HCT116 (cell line): Measurements from ENCODE around the gene MLX. TPM values are rescaled to one million over a fixed set of nuclear protein-coding genes. Genes with fewer than 3 reads are reported as not detected.

Experiments
- ATAC-seq: fragments of 200-7000 bp; cut with Tn5 transposase; 2 replicates; pipeline ENCODE4 v1.9.1; 2020; ENCODE audit warnings: mild to moderate bottlenecking, moderate library complexity
- BruUV-seq: library from RNA; stranded (reverse); fragments of 400-500 nt; replicated peaks from 2 replicates; lab custom pipeline; 2021; lab: Mats Ljungman, UMichigan
- CTCF ChIA-PET: fragments of 300-600 bp; sonication (Branson Sonifier 250); formaldehyde crosslinking; loops from one replicate; lab custom pipeline; 2021; ENCODE audit warnings: antibody characterized with exemption; lab: Charles Lee
- POLR2A ChIA-PET: fragments of 300-600, 350-600 bp; sonication (Branson Sonifier 250); formaldehyde crosslinking; loops from one replicate; lab custom pipeline; 2021; ENCODE audit warnings: antibody characterized with exemption; lab: Charles Lee
- RAD21 ChIA-PET, 2 experiments: fragments of 300-600 bp; sonication (Branson Sonifier 250); formaldehyde crosslinking; loops; one replicate each; lab custom pipeline; 2023; ENCODE audit warnings: low total read pairs in 2 of 2; ENCODE audit not compliant: uncharacterized antibody in 2 of 2, unreplicated experiment in 2 of 2, low non-redundant PET in 1 of 2; lab: Charles Lee
- DNase-seq: peaks from one replicate; pipeline ENCODE4 v3.0.0-alpha.2; 2010; ENCODE audit warnings: low read depth, low spot score
- H2AFZ ChIP-seq: fragments of 200-600 bp; shearing (Covaris generic), sonication (generic); 2 replicates; pipeline ENCODE4 v1.6.1; 2017; ENCODE audit warnings: low read depth, mixed run types, mixed read lengths, antibody characterized with exemption, low read length; ENCODE audit not compliant: poor library complexity, severe bottlenecking
- H3K27ac ChIP-seq: 2 replicates; pipeline ENCODE4 v1.5.1; 2012; ENCODE audit warnings: low read depth, low read length
- H3K27me3 ChIP-seq: fragments of 200-600 bp; sonication (generic); 2 replicates; pipeline ENCODE4 v1.6.1; 2016; ENCODE audit warnings: mixed run types, low read length, mixed read lengths; ENCODE audit not compliant: insufficient read depth
- H3K36me3 ChIP-seq, 2 experiments: fragments of 200-500 bp in 1 of 2; fragments of 200-600 bp in 1 of 2; sonication (Bioruptor generic) in 1 of 2; sonication (generic) in 1 of 2; 2 replicates each; pipeline versions ENCODE4 v1.5.1 to v1.6.1; 2014 to 2016; ENCODE audit warnings: low read length in 2 of 2, inconsistent platforms in 1 of 2, mixed read lengths in 1 of 2, mixed run types in 1 of 2; ENCODE audit not compliant: insufficient read depth in 2 of 2, control insufficient read depth in 1 of 2
- H3K4me1 ChIP-seq, 2 experiments: fragments of 200-600 bp in 1 of 2; sonication (generic) in 1 of 2; 2 replicates each; pipeline versions ENCODE4 v1.5.1 to v1.6.1; 2012 to 2017; ENCODE audit warnings: low read length in 2 of 2, inconsistent platforms in 1 of 2, mild to moderate bottlenecking in 1 of 2, mixed read lengths in 1 of 2, mixed run types in 1 of 2, moderate library complexity in 1 of 2; ENCODE audit not compliant: insufficient read depth in 2 of 2, control insufficient read depth in 1 of 2
- H3K4me2 ChIP-seq: fragments of 200-600 bp; sonication (generic); 2 replicates; pipeline ENCODE4 v1.6.1; 2017; ENCODE audit warnings: mixed run types, low read length, mixed read lengths
- H3K4me3 ChIP-seq, 2 experiments: fragments of 200-600 bp in 1 of 2; sonication (generic) in 1 of 2; replicated peaks in 1 of 2; 2 replicates each; pipeline ENCODE4 v1.5.1; 2011 to 2016; ENCODE audit warnings: low read length in 2 of 2, control low read depth in 1 of 2, low read depth in 1 of 2, mild to moderate bottlenecking in 1 of 2, mixed read lengths in 1 of 2, mixed run types in 1 of 2
- H3K79me2 ChIP-seq: fragments of 200-600 bp; sonication (generic); 2 replicates; pipeline ENCODE4 v1.6.1; 2017; ENCODE audit warnings: mild to moderate bottlenecking, mixed run types, low read length, moderate library complexity, mixed read lengths; ENCODE audit not compliant: insufficient read depth
- H3K9ac ChIP-seq: fragments of 200-600 bp; sonication (generic); 2 replicates; pipeline ENCODE4 v1.6.1; 2016; ENCODE audit warnings: low read length, mixed read lengths
- H3K9me2 ChIP-seq: fragments of 200-600 bp; sonication (generic), shearing (Covaris generic); 2 replicates; pipeline ENCODE4 v1.6.1; 2017; ENCODE audit warnings: mixed run types, mild to moderate bottlenecking, moderate library complexity; ENCODE audit not compliant: insufficient read depth
- H3K9me3 ChIP-seq, 2 experiments: fragments of 200-500 bp in 1 of 2; fragments of 200-600 bp in 1 of 2; sonication (Bioruptor generic) in 1 of 2; sonication (generic) in 1 of 2; 2 replicates each; pipeline ENCODE4 v1.6.1; 2014 to 2017; ENCODE audit warnings: low read length in 2 of 2, mixed read lengths in 2 of 2, inconsistent platforms in 1 of 2, low read depth in 1 of 2, mild to moderate bottlenecking in 1 of 2, mixed run types in 1 of 2, moderate library complexity in 1 of 2; ENCODE audit not compliant: control insufficient read depth in 1 of 2, insufficient read depth in 1 of 2
- H4K20me1 ChIP-seq: fragments of 200-600 bp; sonication (generic), shearing (Covaris generic); 2 replicates; pipeline ENCODE4 v1.6.1; 2017; ENCODE audit warnings: mixed run types, mild to moderate bottlenecking, moderate library complexity; ENCODE audit not compliant: insufficient read depth
- CBX3 ChIP-seq: IDR thresholded peaks from 2 replicates; pipeline ENCODE4 v1.6.1; 2012; ENCODE audit warnings: low read depth
- CTCF ChIP-seq, 3 experiments: fragments of 200-600 bp in 1 of 3; sonication (generic) in 1 of 3; IDR thresholded peaks in 2 of 3; conservative IDR thresholded peaks in 1 of 3; 2 replicates each; pipeline ENCODE4 v1.5.1; 2012 to 2017; ENCODE audit warnings: low read depth in 2 of 3, low read length in 2 of 3, antibody characterized with exemption in 1 of 3, borderline replicate concordance in 1 of 3, control low read depth in 1 of 3, mild to moderate bottlenecking in 1 of 3, mixed read lengths in 1 of 3, mixed run types in 1 of 3, moderate library complexity in 1 of 3; ENCODE audit not compliant: insufficient read depth in 1 of 3
- POLR2A ChIP-seq: IDR thresholded peaks from 2 replicates; pipeline ENCODE4 v1.7.0; 2011; ENCODE audit warnings: borderline replicate concordance; ENCODE audit not compliant: insufficient read depth, insufficient read length; ENCODE audit errors: extremely low read depth
- POLR2AphosphoS5 ChIP-seq: IDR thresholded peaks from 2 replicates; pipeline ENCODE4 v1.6.1; 2011; ENCODE audit warnings: mild to moderate bottlenecking, low read depth, low read length, moderate library complexity
- REST ChIP-seq: IDR thresholded peaks from 2 replicates; pipeline ENCODE4 v1.6.1; 2012; ENCODE audit warnings: low read depth
- SRF ChIP-seq: IDR thresholded peaks from 2 replicates; pipeline ENCODE4 v1.6.1; 2012; ENCODE audit warnings: low read depth
- TCF7L2 ChIP-seq: IDR thresholded peaks from 2 replicates; pipeline ENCODE4 v1.7.0; 2011; ENCODE audit warnings: borderline replicate concordance, inconsistent platforms; ENCODE audit not compliant: insufficient read depth, insufficient read length; ENCODE audit errors: extremely low read depth
- ZBTB33 ChIP-seq: IDR thresholded peaks from 2 replicates; pipeline ENCODE4 v1.6.1; 2011; ENCODE audit warnings: mild to moderate bottlenecking, low read length, moderate library complexity; ENCODE audit not compliant: insufficient replicate concordance; ENCODE audit errors: extremely low read depth
- intact Hi-C: fragments of 100-400 bp; cut with micrococcal nuclease; formaldehyde crosslinking; loops from 2 replicates; pipeline ENCODE4 v1.10.0; 2022
- total RNA-seq: library from RNA; stranded (reverse); gene quantifications from one replicate; pipeline ENCODE4 v1.2.1, GENCODE V29; 2021; ENCODE audit not compliant: unreplicated experiment

The MLX gene
- total RNA-seq, 1 experiment from 2014 or later, result 47.9 TPM

GRCh38 chr17:42543190-42544079 is 23.5 kb upstream of the MLX start:
- intact Hi-C loops, result no loop called here
- H3K79me2 ChIP-seq, result no peaks in the 10 kb centered on the region
- no peaks in the 10 kb centered on the region for H3K27me3 ChIP-seq
- H3K4me3 ChIP-seq, result no peak overlapping the region
- ChIA-PET RAD21 (no interaction called here), POLR2A (no interaction called here), CTCF (no interaction called here)
- no peaks in the 10 kb centered on the region for H3K9me3 ChIP-seq
- ATAC-seq (no peak), DNase-seq (no peak)
- no TSS peak for BruUV-seq
- peaks cover 9 to 20% of the 10 kb centered on the region in 2 experiments for H3K4me1 ChIP-seq
- no peak overlapping the region for H3K9ac ChIP-seq
- H3K36me3 ChIP-seq, result no peaks in the 10 kb centered on the region; a peak in 1 of 4 replicates
- H3K9me2 ChIP-seq, result no peaks in the 10 kb centered on the region
- TF ChIP-seq SRF (no peak), POLR2AphosphoS5 (no peak), CBX3 (no peak), TCF7L2 (no peak), CTCF (IDR thresholded peaks at IDR 0.05 in 2 of 3, conservative IDR thresholded peaks at IDR 0.05 in 1 of 3; ENCODE audit: borderline replicate concordance in 1 of 3, insufficient read depth in 1 of 3, low read depth in 2 of 3, low read length in 2 of 3) (no peak)
- H2AFZ ChIP-seq, result no peak overlapping the region
- H3K27ac ChIP-seq, result no peak overlapping the region
- no peaks in the 10 kb centered on the region for H4K20me1 ChIP-seq
- H3K4me2 ChIP-seq, result no peak overlapping the region

GRCh38 chr17:42544874-42545283 is 22.0 kb upstream of the MLX start:
- Histone ChIP-seq H3K9me2 (no peaks in the 10 kb centered on the region), H3K4me1 (peaks cover 9 to 26% of the 10 kb centered on the region in 2 experiments), H2AFZ (no peak overlapping the region), H4K20me1 (no peaks in the 10 kb centered on the region), H3K4me2 (no peak overlapping the region), H3K79me2 (no peaks in the 10 kb centered on the region), H3K9ac (no peak overlapping the region), H3K4me3 (no peak overlapping the region), H3K36me3 (no peaks in the 10 kb centered on the region), H3K27me3 (no peaks in the 10 kb centered on the region), H3K27ac (no peak overlapping the region), H3K9me3 (no peaks in the 10 kb centered on the region)
- ChIA-PET RAD21 (no interaction called here), CTCF (no interaction called here), POLR2A (no interaction called here)
- DNase-seq, result no peak
- BruUV-seq, result no TSS peak
- TF ChIP-seq ZBTB33, result no peak
- no peak for TF ChIP-seq POLR2A
- TF ChIP-seq POLR2AphosphoS5, result no peak
- TF ChIP-seq REST, result no peak
- intact Hi-C loops, result no loop called here
- ATAC-seq, result no peak
